PFSK-1 (cell line): ENCODE results near the gene ZFYVE21.

Source experiments
- POLR2AphosphoS5 ChIP-seq: IDR thresholded peaks from 2 replicates; pipeline ENCODE4 v1.6.1; 2012; ENCODE audit warnings: low read depth, mild to moderate bottlenecking, control low read depth, low read length, moderate library complexity
- REST ChIP-seq, 2 experiments: IDR thresholded peaks; 2 replicates each; pipeline versions ENCODE4 v1.6.1 to v1.8.0; 2011 to 2012; ENCODE audit warnings: low read depth in 2 of 2, low read length in 2 of 2, control low read depth in 1 of 2, inconsistent platforms in 1 of 2, mild to moderate bottlenecking in 1 of 2, moderate library complexity in 1 of 2; ENCODE audit not compliant: insufficient read depth in 1 of 2

GRCh38 chr14:103755060-103755459 lies 39.5 kb downstream of the ZFYVE21 start:
- TF ChIP-seq POLR2AphosphoS5 (no peak), REST (IDR thresholded peaks at IDR 0.05; ENCODE audit: insufficient read depth in 1 of 2, low read depth in 2 of 2, low read length in 2 of 2) (no peak)
